GM12865 (cell line): Measurements from ENCODE around the gene RNF223.

Experiments
- DNase-seq: peaks from one replicate; pipeline ENCODE4 v3.0.0; 2010; ENCODE audit warnings: low read depth
- H3K4me3 ChIP-seq: 2 replicates; pipeline ENCODE4 v1.5.1; 2011; ENCODE audit warnings: mild to moderate bottlenecking, low read depth, low read length, control low read depth
- CTCF ChIP-seq: IDR thresholded peaks from 2 replicates; pipeline ENCODE4 v1.5.1; 2011; ENCODE audit warnings: low read length, control low read depth, low read depth, inconsistent platforms; ENCODE audit not compliant: insufficient read depth; ENCODE audit errors: missing control alignments

Gene RNF223

DNA sequence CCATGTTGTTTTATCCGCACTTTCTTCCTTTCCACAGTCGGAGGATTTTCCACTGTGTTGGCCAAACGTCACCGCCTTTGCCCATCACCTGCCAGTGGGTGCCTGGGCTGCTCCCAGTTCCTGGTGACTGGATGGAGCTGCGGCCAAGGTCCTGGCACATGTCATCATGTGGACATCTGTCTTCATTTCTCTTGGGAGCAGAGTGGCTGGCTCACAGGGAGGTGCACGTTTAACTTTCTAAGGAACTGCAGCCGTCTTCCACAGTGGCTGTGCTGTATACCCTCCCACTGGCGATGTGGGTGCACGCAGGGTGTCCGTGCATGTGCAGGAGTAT, 19.5 kb upstream of the RNF223 start:
- H3K4me3 ChIP-seq, result no peak overlapping the region
- no peak for DNase-seq
- TF ChIP-seq CTCF, result no peak

- no peak for DNase-seq
- H3K4me3 ChIP-seq, result no peak overlapping the region
- TF ChIP-seq CTCF, result no peak
Measured at GRCh38 chr1:1092894-1093609, 18.9 kb upstream of the RNF223 start.

- no peak for DNase-seq
- TF ChIP-seq CTCF, result no peak
- H3K4me3 ChIP-seq, result no peak overlapping the region
Measured at GRCh38 chr1:1092149-1092855, 18.2 kb upstream of the RNF223 start.

- no peak for TF ChIP-seq CTCF
- no peak for DNase-seq
- H3K4me3 ChIP-seq, result no peak overlapping the region
Measured at GRCh38 chr1:1091344-1092148, 17.4 kb upstream of the RNF223 start.

GRCh38 chr1:1090424-1091343, 16.6 kb upstream of the RNF223 start:
- no peak overlapping the region for H3K4me3 ChIP-seq
- DNase-seq, result no peak
- no peak for TF ChIP-seq CTCF

- DNase-seq, result no peak
- no peak for TF ChIP-seq CTCF
- H3K4me3 ChIP-seq, result no peak overlapping the region
Measured at GRCh38 chr1:1089731-1090423, 15.8 kb upstream of the RNF223 start.
